Hematopoietic multipotent progenitor cell treated with erythropoietin and hydrocortisone succinate and interleukin-3 and kit ligand, for 4 days (in vitro differentiated cells): ENCODE measurements around the gene SARM1.
"Not testable (repeated sequence)": the region's sequence is repeated elsewhere in the genome, so short reads cannot be mapped to it uniquely, and the experiment has no call there.

Source experiments
- DNase-seq: peaks from one replicate; pipeline ENCODE4 v3.0.0-alpha.2; 2015

The SARM1 gene

DNA sequence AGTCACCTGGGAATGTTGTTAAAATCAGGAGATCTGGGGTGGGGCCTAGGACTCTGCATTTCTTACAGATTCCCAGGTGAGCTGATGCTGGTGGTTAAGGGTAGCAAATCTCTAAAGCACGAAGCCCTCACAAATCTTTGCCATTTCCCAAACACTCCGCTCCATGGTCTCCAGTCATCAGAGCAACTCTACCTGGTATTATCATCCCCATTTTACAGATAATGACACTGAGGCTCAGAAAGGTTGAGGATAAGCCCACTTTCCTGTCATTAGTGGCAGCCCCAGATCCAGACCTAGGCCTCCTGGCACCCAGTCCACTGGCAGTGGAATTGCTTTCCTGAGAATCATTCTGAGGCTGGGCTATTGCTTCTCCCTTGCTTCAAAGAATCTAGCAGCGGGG, 25.8 kb downstream of the SARM1 start:
- no peak for DNase-seq

DNA sequence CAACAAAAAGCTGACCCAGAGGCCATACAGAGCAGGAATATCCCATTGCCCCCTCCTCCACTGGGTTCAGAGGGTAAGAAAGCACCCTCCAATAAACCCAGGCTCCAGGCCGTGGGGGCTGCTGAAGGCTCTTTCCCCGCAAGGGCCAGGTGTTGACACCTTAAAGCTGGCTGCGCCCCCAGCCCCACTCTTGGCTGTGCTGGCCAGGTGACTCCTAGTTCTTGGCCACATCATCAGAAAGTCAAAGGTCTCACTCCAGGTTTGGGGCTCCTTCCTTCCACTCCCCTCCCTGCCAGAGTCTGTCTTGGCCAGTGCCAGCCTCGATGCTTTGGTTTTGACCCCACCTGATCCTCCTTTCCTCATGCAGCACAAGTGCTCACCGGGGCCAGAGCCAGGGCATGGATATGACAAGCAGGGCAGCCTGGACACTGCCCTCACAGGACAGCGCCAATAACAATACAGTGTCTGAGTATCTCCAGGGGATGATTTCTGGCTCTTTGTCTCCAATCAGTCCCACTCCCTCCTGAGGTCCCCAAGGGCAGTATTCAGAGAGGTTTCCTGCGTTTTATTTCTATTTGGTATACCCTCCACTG, 26.3 kb downstream of the SARM1 start:
- DNase-seq = no peak

DNA sequence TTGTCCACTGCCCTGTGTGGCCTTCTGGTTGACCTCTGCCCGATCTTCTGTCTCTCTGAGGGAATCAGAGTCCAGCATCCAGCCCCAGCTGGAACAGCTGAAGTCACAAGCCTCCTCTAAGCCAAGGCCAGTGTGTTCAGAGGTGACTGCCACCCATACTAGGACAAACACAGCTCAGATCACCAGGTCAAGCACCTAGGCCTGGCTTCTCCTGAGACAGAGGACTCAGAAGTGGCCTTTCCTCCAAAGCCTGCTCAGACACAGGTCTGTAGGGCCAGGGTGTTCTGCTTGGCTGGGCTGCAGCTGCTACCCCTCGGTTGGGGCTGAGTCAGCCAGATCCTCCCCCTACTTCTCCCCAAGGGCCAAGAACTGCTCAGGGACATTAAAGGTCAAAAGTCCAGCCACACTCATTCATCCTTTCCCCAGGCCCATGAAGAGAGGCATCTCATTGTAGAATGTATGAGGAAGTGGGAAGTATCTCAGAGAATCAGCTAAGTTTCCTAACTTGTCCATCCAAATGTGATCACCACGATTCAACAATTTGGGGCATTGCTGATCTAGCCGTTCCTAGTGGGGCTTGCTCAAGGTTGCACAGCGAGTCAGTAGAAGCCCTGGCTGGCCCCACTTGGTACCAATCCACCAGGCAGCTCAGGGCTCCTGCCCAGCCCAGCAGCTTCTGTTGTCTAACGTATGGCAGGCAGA, 26.9 kb downstream of the SARM1 start:
- no peak for DNase-seq

DNA sequence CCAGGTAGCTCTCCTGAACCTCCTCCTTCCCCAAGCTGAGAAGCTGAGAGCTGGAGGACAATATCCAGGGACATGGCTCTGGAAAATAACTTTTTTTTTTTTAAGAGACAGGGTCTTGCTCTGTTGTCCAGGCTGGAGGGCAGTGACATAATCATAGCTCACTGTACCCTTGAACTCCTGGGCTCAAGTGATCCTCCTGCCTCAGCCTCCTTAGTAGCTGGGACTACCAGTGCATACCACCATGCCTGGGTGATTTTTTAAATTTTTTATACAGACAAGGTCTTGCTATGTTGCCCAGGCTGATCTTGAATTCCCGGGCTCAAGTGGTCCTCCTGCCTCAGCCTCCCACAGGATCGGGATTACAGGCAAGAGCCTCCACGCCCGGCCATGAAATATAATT, 28.3 kb downstream of the SARM1 start:
- DNase-seq = no peak

DNA sequence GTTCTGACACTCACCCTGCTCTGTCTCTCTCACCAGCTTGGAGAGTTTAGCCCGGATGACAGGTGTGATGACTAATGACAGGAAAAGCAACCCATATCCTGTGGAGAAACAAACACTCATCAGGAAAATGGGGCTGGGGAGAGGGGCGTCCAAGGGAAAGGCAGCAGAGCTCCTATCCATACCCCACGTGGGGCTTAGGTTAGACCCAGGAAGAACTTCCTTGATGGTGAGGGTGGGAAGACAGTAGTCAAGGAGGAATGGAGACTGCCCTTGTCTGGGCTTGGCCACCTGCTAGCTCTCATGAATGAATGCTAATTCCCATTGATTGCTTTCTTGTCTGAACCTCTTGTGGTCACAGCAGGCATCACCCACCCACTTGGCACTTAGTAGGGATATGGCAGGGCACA, 30.7 kb downstream of the SARM1 start:
- DNase-seq = no peak

DNA sequence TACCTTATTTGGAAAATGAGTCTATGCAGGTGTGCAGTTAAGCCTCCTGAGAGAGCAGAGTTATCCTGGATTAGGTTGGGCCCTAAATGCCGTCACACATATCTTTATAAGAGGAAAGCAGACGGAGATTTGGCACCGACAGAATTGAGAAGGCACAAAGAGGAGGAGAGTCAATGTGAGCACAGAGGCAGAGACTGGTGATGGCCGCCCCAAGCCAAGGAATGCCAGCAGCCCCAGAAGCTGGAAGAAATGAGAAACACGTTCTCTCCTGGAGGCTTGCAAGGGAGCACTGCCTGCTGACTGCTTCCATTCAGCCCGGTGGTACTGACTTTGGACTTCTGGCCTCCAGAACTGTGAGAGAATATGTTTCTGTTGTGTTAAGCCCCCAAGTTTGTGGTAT, 31.4 kb downstream of the SARM1 start:
- DNase-seq = no peak

DNA sequence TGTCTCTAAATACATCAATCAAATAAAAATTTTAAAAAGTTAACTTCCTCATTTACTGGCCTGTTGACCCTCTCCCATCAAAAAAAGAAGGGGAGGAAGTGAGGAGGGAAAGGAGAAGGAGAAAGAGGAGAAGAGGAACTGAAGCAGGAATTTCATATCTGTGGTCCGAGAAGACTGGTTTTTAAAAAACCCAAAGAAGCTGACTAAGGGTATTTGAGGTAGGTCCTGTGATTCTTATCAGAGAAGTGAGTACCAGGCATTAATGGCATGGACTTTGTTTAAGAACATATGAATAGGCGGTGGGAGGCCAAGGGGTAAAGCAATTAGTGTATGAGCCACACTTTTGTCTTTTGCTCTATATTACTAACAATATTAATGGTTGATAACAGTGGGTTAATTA, 32.5 kb downstream of the SARM1 start:
- no peak for DNase-seq

DNA sequence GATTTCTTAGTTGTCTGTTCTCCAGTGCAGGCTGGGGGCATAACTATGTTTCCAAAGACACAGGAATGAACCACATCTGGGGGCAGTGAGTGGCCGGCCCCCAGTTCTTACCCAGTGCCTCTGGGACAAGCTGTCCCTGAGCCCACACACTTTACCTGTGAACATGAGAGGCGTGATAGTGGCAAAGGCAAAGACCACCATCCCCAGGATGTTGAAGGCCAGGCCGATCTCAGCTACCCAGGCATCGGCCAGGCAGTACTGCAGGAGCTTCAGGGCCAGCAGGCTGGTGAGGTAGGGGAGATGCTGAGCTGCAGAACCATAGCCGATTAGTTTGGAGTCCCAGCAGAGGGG, 32.9 kb downstream of the SARM1 start:
- no peak for DNase-seq

DNA sequence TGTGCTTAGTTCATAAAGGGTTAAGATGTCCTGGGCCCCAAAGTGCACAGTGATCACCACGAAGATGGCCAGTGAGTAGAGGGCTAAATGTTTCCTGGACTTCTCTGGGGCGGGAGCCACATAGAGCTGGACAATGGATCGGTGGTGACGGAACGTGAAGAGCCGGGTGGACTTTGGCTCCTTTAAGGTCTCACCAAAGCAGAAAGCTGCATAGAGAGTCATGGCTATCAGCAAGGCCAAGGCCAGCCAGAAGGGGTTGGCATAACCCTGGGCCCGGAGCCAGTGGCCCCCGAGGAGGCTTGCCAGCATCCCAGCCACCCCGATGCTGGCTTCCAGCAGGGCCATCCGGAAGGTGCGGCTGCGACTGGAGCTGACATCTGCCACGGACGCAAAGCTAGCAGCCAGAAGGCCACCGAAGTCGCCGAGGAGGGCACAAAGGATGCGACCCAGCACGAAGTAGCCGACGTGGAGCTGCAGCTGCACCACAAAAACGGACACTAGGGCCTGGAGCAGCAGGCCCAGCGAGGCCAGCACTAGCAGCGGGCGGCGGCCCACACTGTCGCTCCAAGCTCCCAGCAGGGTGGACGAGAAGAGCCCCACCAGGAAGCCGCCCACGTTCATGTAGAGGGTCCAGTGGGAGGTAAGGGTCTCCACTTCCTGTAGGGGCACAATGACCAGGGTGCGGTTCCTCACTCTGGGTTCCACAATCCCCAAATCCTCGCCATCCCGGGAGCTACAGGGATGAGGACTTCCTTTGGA, 33.5 kb downstream of the SARM1 start:
- DNase-seq = no peak

DNA sequence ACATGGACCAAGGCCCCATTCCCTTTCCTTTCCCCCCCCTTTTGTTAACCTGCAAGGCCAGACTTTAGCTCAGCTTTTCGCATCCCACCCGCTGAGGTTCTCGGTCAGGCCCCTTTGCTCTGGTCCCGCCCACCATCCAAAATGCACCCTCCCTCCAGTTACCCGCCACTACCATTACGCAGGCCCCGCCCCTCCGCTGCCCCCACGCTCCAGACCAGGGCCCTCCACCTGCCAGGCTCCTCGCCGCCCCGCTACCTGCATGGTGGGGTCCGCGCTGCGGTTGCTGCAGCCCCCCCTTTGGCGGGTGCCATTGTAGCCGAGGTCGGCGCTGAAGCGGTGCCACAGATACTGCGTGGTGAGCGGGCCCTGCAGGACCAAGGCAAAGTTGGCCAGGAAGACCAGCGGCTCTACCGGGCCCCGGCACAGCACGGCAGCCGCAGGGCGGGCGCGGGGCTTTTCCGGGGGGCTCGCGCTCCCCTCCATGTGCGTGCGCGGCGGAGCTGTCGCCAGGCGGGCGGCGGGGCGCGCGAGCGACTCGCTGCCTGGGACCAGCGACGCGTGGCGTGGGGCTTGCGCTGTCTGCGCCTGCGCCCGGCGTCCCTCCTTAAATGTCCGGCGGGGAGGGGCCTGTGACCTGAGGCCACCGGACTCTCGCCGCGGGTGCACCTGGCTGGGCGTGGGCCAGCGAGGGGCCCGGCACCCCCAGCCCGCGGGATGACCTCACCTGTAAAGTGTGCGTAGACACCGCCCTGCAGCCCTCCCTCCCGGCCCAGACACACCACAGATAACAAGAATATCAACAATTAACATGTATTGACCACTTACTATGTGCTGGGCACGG, 34.4 kb downstream of the SARM1 start, which contains the start of gene SLC46A1:
Gene SLC46A1, minus strand, starts transcription at position 581 of the 841 bp plus-strand sequence. Its CDS starts 98 bp downstream, at position 483.
- DNase-seq = peak; percentile 72

DNA sequence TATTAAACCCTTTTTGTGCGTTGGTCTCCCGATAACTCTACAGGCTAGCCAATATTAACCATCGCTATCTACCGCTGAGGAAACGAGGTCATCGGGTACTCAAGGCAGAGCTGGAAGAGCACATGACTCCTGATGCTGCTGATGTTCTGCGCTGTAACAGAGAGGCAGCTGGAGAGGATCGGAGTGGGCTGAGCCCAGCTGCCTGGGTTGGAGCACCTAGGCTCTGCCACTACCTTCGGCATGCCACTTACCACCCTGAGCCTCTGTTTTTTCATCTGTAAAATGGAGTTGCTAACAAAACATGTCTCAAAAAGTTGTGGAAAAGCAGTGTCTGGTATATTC, 35.0 kb downstream of the SARM1 start:
- DNase-seq = peak; percentile 42

DNA sequence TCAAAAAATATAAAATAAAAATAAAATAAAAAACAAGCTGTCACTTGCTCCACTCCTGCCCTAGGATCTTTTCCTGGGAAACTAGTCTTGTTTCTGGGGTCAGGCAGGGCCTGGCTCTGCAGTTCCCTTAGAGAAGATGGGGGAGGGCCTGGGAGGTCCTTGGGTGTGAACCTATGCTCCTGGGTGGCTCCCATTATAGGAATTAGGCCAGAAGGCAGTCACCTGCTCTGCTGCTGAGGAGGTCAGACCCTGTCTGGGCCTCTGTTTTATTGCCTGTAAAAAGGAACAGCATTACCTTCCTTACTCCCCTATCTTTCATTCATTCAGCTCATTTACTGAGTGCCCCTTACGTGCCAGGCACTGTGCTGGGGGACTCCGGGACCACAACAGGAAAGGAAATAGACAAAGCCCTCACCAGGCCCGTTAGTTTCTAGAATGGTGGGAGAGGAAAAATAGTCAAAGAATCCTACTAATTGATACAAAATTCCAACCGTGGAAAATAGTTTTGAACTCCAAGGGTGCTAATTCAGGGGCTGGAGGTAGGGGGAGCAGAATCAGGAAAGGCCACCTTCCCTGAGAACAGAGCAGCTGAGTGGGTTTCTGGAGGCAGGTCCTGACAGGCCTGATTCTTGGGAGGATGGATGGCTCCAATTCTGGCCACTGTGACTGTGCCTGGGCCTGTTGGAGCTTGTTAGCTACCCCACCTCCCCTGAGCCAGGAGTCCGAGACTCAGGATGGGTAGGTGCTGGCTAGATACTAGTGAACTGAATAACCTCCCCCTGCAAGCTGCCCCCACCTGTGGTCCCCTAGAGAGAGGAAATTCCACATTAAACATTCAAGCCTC, 35.9 kb downstream of the SARM1 start:
- no peak for DNase-seq

DNA sequence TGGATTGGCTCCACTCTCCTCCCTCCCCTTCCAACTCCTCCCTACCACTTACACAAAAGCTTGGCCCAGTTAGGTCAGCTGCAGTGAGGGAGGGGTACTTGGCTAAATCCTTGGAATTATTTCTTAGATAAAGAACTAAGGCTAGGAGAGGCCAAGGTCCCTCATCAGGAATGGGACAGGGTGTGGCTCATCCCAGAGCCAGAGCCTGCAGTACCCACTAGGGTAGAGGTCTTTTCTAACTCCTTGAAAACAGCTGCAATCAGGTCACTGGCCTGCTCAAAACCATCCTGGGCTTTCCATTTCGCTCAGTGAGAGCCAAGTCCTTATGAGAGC, 36.4 kb downstream of the SARM1 start:
- no peak for DNase-seq

DNA sequence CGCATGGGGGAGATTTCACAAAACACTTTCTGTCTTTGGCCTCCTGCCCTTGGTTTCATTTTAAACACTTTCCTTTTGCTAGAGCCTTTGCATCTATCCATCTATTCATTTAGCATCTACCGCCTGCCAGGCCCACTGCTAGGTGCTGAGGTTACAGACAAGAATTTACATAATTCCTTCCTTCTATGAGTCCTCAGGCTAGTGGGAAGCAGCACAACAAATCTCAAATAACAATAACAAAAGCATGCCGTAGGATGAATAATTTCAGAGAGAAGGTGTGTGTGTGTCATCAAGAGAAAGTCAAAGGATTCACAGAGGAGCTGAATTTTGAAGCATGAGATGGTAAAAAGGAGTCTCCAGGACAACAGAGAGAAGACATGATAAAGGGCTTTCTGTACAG, 40.6 kb downstream of the SARM1 start:
- no peak for DNase-seq

DNA sequence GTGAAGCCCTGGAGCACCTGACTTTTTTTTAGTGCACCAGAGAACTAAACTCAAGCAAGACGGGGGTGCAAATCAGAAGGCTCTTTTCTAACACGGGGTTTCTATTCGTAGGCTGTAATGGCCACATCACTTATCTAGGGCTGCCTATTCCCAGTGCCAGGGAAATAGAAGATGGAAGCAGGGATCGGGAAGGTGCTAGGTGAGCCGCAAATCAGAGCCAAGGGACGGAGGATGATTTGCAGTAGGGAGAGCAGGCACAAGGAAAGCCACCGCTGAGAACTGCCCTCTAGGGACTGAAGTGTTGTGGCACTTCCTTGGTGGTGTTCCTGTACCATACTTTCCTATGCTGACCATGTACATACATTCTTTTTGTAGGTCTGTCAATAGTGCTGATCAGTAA, 42.3 kb downstream of the SARM1 start:
- DNase-seq = no peak

DNA sequence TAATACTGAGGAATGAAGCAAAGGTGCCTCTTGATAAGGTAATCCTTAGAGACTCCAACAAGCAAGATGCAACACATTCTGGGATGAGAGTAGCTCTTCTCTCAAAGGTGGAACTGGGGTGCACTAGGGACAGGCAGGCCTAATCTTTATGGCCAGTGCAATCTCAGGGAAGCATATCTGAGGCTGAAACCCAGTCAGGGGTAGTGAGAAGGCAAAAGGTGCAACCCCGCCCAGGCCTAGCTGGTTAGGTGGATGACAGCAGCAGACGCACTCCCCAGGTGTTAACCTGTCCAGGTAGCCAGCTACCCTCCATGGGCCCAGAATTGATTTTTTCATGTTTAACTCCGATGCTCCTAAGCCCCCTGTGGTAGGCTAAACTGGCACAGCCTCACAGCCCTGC, 44.4 kb downstream of the SARM1 start:
- DNase-seq = no peak

DNA sequence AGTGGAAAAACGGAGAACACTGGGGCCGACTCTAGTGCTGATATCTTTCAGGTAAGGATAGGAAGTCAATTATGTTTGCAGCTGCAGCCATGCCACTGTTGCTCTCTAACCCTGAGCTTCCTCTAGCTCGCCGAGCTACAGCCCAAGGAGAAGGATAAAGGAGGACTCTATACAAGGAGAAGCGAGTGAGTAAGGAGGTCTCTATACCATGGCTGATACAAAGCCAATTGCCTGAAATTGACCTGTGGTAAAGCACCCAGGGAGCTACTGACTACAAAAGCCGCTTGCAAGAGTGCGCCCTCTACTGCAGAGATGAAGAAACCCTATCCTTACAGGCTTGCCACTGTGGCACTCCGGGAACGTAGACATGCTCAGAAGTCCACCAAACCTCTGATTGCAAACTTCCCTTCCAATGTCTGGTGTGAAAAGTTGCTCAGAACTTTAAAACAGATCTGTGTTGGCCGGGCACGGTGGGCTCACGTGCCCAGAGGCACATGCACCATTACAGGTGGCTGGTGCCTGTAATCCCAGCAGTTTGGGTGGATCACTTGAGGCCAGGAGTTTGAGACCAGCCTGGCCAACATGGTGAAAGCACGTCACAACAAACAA, 45.3 kb downstream of the SARM1 start:
- DNase-seq = peak; percentile 90

DNA sequence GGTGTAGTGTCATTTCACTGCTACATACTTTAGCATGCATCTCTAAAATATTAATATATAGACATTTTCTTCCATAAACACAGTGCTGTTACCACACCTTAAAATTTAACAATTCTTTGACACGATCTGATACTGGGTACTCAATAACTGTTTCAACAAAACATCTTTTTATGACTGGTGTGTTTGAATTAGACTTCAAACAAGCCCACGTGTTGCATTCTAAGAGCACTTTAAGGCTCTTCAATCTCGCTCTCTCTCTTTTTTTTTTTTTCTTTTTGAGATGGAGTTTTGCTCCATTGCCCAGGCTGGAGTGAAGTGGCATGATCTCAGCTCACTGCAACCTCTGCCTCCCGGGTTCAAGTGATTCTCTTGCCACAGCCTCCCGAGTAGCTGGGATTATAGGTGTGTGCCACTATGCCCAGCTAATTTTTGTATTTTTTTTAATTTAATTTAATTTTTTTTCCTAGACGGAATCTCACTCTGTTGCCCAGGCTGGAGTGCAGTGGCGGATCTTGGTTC, 50.4 kb downstream of the SARM1 start:
- DNase-seq = no peak

DNA sequence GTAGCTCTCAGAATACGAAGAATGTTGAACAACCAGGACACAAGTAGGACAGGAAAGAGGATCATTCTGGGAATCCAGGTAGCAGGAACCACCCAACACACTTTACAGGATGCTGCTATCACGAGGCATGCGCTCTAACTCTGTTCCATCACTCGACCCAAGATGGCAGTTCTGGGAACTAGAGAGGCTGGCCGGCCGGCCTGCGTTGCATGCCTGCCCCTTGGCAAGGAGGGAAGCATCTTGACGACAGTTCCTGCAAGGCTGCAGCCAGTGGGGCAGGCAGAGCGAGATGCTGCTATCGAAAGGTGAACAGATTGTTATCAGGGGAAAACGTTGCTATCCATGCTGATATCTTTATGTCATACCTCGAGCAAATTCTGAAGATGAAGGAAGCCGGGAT, 53.7 kb downstream of the SARM1 start:
- DNase-seq = no peak

DNA sequence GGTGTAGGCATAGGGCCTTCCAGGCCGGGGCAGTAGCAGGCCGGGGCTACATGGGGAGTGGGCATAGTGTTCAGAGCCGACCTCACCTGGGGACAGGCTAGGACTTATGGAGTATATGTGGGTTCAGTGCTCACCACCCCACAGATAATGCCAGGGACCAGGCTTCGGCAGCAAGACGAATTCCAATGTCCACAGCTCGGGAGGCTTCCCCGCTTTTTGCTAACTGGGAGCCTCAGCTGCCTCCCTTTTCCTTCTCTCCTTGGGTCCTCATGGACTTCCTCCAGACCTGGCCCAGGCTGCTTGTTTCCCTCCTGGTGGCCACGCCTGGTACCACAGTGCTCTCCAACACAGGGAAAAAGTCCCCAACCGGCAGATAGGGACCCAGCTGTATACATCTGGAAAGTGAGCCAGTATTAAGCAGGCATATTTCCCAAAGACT, 54.6 kb downstream of the SARM1 start:
- DNase-seq = peak; percentile 44

DNA sequence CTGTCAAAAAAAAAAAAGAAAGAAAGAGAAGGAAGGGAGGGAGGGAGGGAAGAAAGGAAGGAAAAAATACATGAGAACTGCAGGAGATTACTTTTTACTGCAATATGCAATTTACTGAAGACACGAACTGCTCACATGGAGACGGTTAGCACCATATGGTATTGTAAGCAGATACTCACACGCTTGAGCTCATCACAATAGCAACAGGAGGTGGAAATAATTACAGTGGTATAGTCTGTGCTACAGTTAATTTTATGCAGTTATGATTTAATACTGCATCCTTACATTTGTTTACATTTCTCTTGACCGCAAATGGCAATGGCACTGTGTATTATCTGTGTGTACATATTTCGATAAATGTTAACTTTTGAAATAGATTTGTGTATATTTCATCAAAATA, 55.9 kb downstream of the SARM1 start:
- DNase-seq = no peak

DNA sequence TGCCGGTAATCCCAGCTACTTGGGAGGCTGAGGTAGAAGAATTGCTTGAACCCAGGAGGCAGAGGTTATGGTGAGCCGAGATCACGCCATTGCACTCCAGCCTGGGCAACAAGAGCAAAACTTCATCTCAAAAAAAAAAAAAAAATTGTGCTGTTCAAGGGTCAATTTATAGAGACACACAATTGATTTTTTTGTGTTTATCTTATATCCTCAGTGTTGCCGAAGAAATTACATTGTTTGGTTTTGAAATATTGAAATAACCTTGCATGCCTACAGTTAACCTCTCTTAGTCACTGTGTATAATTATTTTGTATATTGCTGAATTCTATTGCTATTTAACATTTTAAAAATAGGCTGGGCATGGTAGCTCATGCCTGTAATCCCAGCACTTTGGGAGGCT, 56.5 kb downstream of the SARM1 start:
- DNase-seq = not testable (repeated sequence)
